ENCODE measurements around the gene METTL27.
"Not testable (repeated sequence)": the region's sequence is repeated elsewhere in the genome, so short reads cannot be mapped to it uniquely, and the experiment has no call there.

Gene METTL27

GRCh38 chr7:73838642-73839041, 3.7 kb downstream of the METTL27 start:
- DNase-seq (ENCODE audit: low spot score) = no peak

- not testable (repeated sequence) for DNase-seq (ENCODE audit: low spot score)
Observed at GRCh38 chr7:73837167-73837566, 5.1 kb downstream of the METTL27 start.

GRCh38 chr7:73834626-73835191, 7.6 kb downstream of the METTL27 start:
- no peak for DNase-seq (ENCODE audit: low spot score)

GRCh38 chr7:73833251-73833919, 8.9 kb downstream of the METTL27 start:
- no peak for DNase-seq (ENCODE audit: low spot score)

- DNase-seq (ENCODE audit: low spot score) = no peak
Observed at GRCh38 chr7:73832806-73833205, 9.5 kb downstream of the METTL27 start.

- DNase-seq (ENCODE audit: low spot score) = no peak
Observed at GRCh38 chr7:73831834-73832651, 10.3 kb downstream of the METTL27 start.

- no peak for DNase-seq (ENCODE audit: low spot score)
Observed at GRCh38 chr7:73831584-73831833, 10.8 kb downstream of the METTL27 start.

- no peak for DNase-seq (ENCODE audit: low spot score)
Observed at GRCh38 chr7:73830681-73831583, 11.4 kb downstream of the METTL27 start, which contains the start of gene CLDN4. Gene CLDN4, plus strand, starts transcription at chr7:73830996. Its CDS starts 206 bp downstream, at chr7:73831202.

GRCh38 chr7:73829921-73830680, 12.2 kb downstream of the METTL27 start:
- DNase-seq (ENCODE audit: low spot score) = no peak

- no peak for DNase-seq (ENCODE audit: low spot score)
Observed at GRCh38 chr7:73829505-73829904, 12.8 kb downstream of the METTL27 start.

- no peak for DNase-seq (ENCODE audit: low spot score)
Observed at GRCh38 chr7:73828972-73829371, 13.3 kb downstream of the METTL27 start.

- no peak for DNase-seq (ENCODE audit: low spot score)
Observed at GRCh38 chr7:73828107-73828803, 14.1 kb downstream of the METTL27 start.

- no peak for DNase-seq (ENCODE audit: low spot score)
Observed at GRCh38 chr7:73827567-73828106, 14.7 kb downstream of the METTL27 start.

- no peak for DNase-seq (ENCODE audit: low spot score)
Observed at GRCh38 chr7:73824986-73825385, 17.3 kb downstream of the METTL27 start.

GRCh38 chr7:73823873-73824592, 18.3 kb downstream of the METTL27 start:
- no peak for DNase-seq (ENCODE audit: low spot score)

GRCh38 chr7:73823257-73823656, 19.1 kb downstream of the METTL27 start:
- no peak for DNase-seq (ENCODE audit: low spot score)

- no peak for DNase-seq (ENCODE audit: low spot score)
Observed at GRCh38 chr7:73822319-73823173, 19.8 kb downstream of the METTL27 start.

GRCh38 chr7:73821597-73822285, 20.6 kb downstream of the METTL27 start:
- DNase-seq (ENCODE audit: low spot score) = not testable (repeated sequence)

Data from D341Med (cell line).